GM12873 (cell line): ENCODE measurements around the gene PPM1F.

Experiments used
- TF ChIP-seq, protein P1 (sequence below): IDR thresholded peaks from 2 replicates; pipeline ENCODE4 v1.5.1; 2012; ENCODE audit warnings: low read depth, mild to moderate bottlenecking, moderate library complexity, low read length, control low read depth; ENCODE audit not compliant: insufficient read depth; ENCODE audit errors: missing control alignments

The PPM1F gene

DNA sequence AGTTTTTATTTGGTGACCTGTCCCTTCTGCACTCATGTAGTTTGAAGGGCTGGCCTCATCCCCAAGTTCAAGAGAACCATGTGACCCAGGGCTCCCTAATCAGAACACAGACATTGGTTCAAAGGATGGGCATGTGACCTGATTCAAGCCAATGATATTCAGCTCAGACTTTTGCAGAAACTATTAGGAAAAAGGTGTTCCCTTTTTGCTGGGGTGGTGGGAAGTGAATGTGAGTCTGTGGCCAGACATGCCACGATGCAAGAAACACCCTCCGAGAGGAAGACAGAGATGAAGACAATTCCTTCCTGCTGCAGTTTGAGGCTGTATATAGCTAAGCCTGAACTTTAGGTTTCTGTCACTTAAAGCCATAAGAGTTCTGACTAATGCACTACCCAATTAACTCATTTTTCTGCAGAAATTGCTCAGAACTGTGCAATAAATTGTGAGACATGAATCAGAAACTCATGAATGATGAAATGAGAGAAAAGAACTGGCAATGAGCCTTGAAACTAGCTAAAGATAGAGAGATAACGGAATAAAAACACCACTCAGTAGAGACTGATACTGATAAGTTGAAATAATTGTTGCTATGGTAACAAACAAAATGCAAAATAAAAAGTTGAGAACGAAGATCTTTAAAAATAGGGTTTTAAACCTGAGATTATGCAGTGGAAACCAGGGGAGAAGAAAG is 76.0 kb downstream of the PPM1F start:
- TF ChIP-seq, protein P1, sequence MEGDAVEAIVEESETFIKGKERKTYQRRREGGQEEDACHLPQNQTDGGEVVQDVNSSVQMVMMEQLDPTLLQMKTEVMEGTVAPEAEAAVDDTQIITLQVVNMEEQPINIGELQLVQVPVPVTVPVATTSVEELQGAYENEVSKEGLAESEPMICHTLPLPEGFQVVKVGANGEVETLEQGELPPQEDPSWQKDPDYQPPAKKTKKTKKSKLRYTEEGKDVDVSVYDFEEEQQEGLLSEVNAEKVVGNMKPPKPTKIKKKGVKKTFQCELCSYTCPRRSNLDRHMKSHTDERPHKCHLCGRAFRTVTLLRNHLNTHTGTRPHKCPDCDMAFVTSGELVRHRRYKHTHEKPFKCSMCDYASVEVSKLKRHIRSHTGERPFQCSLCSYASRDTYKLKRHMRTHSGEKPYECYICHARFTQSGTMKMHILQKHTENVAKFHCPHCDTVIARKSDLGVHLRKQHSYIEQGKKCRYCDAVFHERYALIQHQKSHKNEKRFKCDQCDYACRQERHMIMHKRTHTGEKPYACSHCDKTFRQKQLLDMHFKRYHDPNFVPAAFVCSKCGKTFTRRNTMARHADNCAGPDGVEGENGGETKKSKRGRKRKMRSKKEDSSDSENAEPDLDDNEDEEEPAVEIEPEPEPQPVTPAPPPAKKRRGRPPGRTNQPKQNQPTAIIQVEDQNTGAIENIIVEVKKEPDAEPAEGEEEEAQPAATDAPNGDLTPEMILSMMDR = no peak

DNA sequence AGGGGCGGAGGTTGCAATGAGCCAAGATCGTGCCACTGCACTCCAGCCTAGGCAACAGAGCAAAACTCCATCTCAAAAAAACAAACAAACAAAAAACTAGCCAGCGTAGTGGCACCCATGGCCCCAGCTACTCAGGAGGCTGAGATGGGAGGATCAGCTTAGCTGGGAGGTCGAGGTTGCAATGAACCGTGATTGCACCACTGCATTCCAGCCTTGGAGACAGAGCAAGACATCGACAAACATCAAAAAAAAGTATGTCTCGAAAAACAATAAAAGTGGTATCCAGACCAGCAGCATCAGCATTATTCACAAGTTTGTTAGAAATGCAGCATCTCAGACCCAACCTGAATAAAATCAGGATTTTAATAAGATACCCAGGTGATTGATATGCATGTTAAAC is 79.0 kb downstream of the PPM1F start:
- TF ChIP-seq, protein P1 = no peak
